ENCODE results near the gene MACF1. TPM values are rescaled to one million over a fixed set of nuclear protein-coding genes. Genes with fewer than 3 reads are reported as not detected.
A peak's percentile ranks its signal among the peaks of the same experiment; 100 is the strongest.
"Not testable (repeated sequence)": the region's sequence is repeated elsewhere in the genome, so short reads cannot be mapped to it uniquely, and the experiment has no call there.

MACF1 gene
- total RNA-seq, 2 donors from 2014 or later = 273 to 278 TPM

GRCh38 chr1:39474810-39475209 is 270.3 kb downstream of the MACF1 start:
- Histone ChIP-seq H3K36me3 (peaks cover 53% of the 10 kb centered on the region), H3K27ac (peak overlapping the region; percentile 71 to 82), H3K9me3 (no peaks in the 10 kb centered on the region), H3K27me3 (no peaks in the 10 kb centered on the region), H3K4me3 (no peak overlapping the region), H3K4me1 (peaks cover 0 to 17% of the 10 kb centered on the region in 2 donors)
- DNase-seq (ENCODE audit: low spot score) = no peak
- TF ChIP-seq CTCF (IDR thresholded peaks at IDR 0.05) = no peak

- H3K4me3 ChIP-seq; H3K27me3 ChIP-seq; DNase-seq (ENCODE audit: low spot score); H3K9me3 ChIP-seq: not testable (repeated sequence)
- H3K27ac ChIP-seq = peak overlapping the region; percentile 71 to 82
- peaks cover 0 to 17% of the 10 kb centered on the region in 2 donors for H3K4me1 ChIP-seq
- peaks cover 54% of the 10 kb centered on the region for H3K36me3 ChIP-seq
Measured at GRCh38 chr1:39475551-39475950, 271.1 kb downstream of the MACF1 start.

- Histone ChIP-seq H3K4me3 (no peak overlapping the region), H3K4me1 (peaks cover 0 to 14% of the 10 kb centered on the region in 2 donors), H3K9me3 (no peaks in the 10 kb centered on the region), H3K36me3 (peaks cover 60% of the 10 kb centered on the region), H3K27me3 (no peaks in the 10 kb centered on the region), H3K27ac (no peak overlapping the region)
- DNase-seq (ENCODE audit: low spot score) = no peak
- TF ChIP-seq CTCF (IDR thresholded peaks at IDR 0.05) = no peak
Measured at GRCh38 chr1:39478126-39478915, 273.8 kb downstream of the MACF1 start.

- Histone ChIP-seq H3K27ac (no peak overlapping the region), H3K36me3 (peaks cover 72% of the 10 kb centered on the region), H3K4me3 (no peak overlapping the region), H3K9me3 (no peaks in the 10 kb centered on the region), H3K4me1 (peaks cover 0 to 8% of the 10 kb centered on the region in 2 donors), H3K27me3 (no peaks in the 10 kb centered on the region)
- DNase-seq (ENCODE audit: low spot score) = no peak
- TF ChIP-seq CTCF (IDR thresholded peaks at IDR 0.05) = no peak
Measured at GRCh38 chr1:39481289-39481688, 276.8 kb downstream of the MACF1 start.

GRCh38 chr1:39483276-39483675 is 278.8 kb downstream of the MACF1 start:
- Histone ChIP-seq H3K4me3 (no peak overlapping the region), H3K27ac (no peak overlapping the region), H3K36me3 (peaks cover 79% of the 10 kb centered on the region), H3K4me1 (peaks cover 0 to 8% of the 10 kb centered on the region in 2 donors), H3K27me3 (no peaks in the 10 kb centered on the region), H3K9me3 (no peaks in the 10 kb centered on the region)
- no peak for DNase-seq (ENCODE audit: low spot score)
- no peak for TF ChIP-seq CTCF (IDR thresholded peaks at IDR 0.05)

GRCh38 chr1:39484564-39484963 is 280.1 kb downstream of the MACF1 start:
- Histone ChIP-seq H3K27me3 (no peaks in the 10 kb centered on the region), H3K36me3 (peaks cover 73% of the 10 kb centered on the region), H3K9me3 (no peaks in the 10 kb centered on the region), H3K4me3 (no peak overlapping the region), H3K27ac (peak overlapping the region; percentile 57 to 69), H3K4me1 (peaks cover 0 to 8% of the 10 kb centered on the region in 2 donors)
- DNase-seq (ENCODE audit: low spot score) = no peak
- no peak for TF ChIP-seq CTCF (IDR thresholded peaks at IDR 0.05)

All from right atrium auricular region (tissue), 2 donors.